ENCODE results near the gene AGO3.

AGO3 gene

GRCh38 chr1:35924838-35925237 lies 6.1 kb upstream of the AGO3 start:
- TF ChIP-seq CTCF (IDR thresholded peaks at IDR 0.05): no peak
- Histone ChIP-seq H3K27ac (no peak overlapping the region), H3K4me3 (no peak overlapping the region)
- DNase-seq (ENCODE audit: low spot score): no peak

- no peak for DNase-seq (ENCODE audit: low spot score)
- Histone ChIP-seq H3K27ac (no peak overlapping the region), H3K4me3 (no peak overlapping the region)
- TF ChIP-seq CTCF (IDR thresholded peaks at IDR 0.05): no peak
These were observed 5.2 kb upstream of the AGO3 start for GRCh38 chr1:35925741-35926140.

GRCh38 chr1:35927472-35927871 lies 3.4 kb upstream of the AGO3 start:
- no peak for TF ChIP-seq CTCF (IDR thresholded peaks at IDR 0.05)
- no peak for DNase-seq (ENCODE audit: low spot score)
- Histone ChIP-seq H3K27ac (no peak overlapping the region), H3K4me3 (no peak overlapping the region)

- H3K27ac ChIP-seq: peak overlapping the region; percentile 96 to 100
- no peak for TF ChIP-seq CTCF (IDR thresholded peaks at IDR 0.05)
- H3K4me3 ChIP-seq: peak overlapping the region; percentile 83
- peak; percentile 81 for DNase-seq (ENCODE audit: low spot score)
These were observed 944 bp upstream of the AGO3 start for GRCh38 chr1:35929730-35930592.

GRCh38 chr1:35931446-35932157 lies 697 bp downstream of the AGO3 start:
- no peak for TF ChIP-seq CTCF (IDR thresholded peaks at IDR 0.05)
- Histone ChIP-seq H3K27ac (peak overlapping the region; percentile 96 to 100), H3K4me3 (peak overlapping the region; percentile 83)
- DNase-seq (ENCODE audit: low spot score): no peak

- H3K27ac ChIP-seq: peak overlapping the region in 1 of 2 donors; percentile 100
These were observed 1.3 kb downstream of the AGO3 start for GRCh38 chr1:35932158-35932636.

More at GRCh38 chr1:35932158-35932636, 1.3 kb downstream of the AGO3 start:
- no peak for TF ChIP-seq CTCF (IDR thresholded peaks at IDR 0.05)
- H3K4me3 ChIP-seq: peak overlapping the region; percentile 83
- DNase-seq (ENCODE audit: low spot score): no peak

Measured in coronary artery (tissue), 2 donors.